Fibroblast of gingiva (primary cell): Measurements from ENCODE around the gene NARF.
"Not testable (repeated sequence)": the region's sequence is repeated elsewhere in the genome, so short reads cannot be mapped to it uniquely, and the experiment has no call there.

ENCODE experiments used
- DNase-seq: peaks from one replicate; pipeline ENCODE4 v3.0.0-alpha.2; 2011; ENCODE audit warnings: low read depth

Gene NARF

DNA sequence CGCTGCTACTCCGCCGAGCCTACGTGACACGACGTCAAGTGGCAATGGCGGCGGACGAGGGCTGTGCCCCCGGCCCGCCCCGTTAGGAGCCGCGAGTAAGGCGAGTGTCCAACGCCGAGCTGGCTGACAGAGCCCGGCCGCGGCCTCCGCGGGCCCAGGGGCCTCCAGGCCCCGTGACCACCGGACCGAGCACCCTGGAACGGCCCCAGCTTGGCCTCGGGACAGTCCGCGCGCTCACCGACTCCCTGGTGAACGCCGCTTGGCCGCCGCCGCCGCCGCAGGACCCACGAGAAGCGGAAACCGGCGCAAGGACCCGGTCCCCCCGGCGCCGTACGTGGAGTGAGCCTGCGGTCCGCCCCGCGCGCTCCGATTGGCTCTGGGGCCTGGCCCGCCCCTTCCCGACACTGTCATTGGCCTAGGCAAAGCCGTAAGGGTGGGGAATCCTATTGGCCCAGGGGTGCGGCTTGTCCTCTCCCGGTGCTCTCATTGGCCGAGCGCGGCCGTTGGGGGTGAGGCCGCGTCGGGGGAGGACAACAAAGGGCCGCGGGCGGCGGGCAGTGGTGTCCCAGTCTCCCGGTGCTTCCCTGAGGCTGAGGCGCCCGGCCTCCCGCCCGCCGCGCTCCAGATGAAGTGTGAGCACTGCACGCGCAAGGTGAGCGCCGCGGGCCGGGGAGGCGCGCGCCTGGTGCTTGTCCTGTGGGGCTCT, at the start of gene NARF:
TSS of gene NARF (plus strand) at position 563 of the 706 bp plus-strand sequence. CDS start at position 626, 63 bp downstream.
- DNase-seq, result peak; percentile 99

DNA sequence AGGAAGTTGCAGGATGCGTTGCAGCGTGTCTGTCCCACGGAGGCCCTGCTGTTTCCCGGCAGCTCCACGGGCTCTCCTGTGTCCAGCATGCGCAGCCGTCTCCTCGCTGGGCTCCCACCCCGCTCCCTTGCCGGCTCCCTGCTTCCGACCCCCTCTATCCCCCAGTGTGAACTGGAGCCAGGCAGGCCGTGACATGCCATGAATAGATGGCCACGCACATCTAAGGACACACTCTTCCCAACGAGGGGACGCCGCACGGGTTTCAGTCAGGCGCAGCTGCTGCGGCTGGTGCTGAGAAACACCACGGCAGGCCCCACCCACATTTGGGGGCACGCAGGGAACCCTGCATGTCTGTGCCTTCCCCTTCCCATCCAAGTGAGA, 49.6 kb upstream of the NARF start:
- DNase-seq, result no peak

- DNase-seq, result no peak
Measured at GRCh38 chr17:82410014-82410716, 48.4 kb upstream of the NARF start.

GRCh38 chr17:82411396-82412053, 47.0 kb upstream of the NARF start:
- no peak for DNase-seq

GRCh38 chr17:82412081-82412480, 46.5 kb upstream of the NARF start:
- DNase-seq, result not testable (repeated sequence)

DNA sequence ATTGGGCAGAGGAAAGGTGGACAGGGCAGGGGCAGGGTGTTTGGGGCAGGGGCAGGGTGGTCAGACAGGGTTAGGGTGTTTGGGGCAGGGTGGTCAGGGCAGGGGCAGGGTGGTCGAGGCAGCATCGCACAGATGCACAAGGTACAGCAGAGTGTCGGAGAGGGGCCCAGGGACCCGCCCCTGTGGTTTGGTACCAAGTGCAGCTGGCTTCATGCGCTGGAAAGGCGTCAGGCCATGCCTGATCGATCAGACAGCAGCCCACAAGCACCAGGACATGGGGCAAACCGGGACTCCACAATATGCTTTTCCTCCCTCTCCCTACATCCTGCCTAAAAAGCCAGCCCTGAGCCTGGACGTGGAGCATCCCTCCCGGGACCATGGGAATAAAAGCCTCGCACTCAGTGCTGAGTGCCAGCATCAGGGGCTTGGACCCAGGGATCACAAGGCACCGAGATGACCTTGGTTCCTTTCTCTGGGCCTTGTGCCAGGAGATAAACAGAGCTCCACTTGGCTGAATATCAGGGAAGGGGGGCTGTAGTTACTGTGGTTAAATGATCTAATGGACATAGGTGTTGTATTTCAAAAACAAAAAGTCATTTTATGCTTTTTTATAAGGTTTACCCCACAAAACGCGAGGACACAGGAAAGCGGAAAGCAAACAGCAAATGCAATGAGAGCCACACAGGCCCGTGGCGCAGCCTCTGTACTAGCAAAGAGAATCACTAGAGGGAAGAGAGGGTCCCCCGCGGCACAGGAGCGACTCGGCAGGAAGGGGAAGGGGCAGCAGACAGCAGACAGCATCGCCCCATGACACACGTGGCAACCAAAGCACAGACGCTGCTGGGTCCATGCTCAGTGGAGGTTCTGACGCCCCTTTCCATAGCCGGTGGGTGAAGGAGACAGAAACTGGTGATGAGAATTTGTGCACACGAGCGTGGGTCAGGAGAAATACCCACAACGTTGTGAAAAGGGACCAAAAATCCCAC, 45.7 kb upstream of the NARF start:
- no peak for DNase-seq

GRCh38 chr17:82414548-82415281, 43.8 kb upstream of the NARF start:
- peak; percentile 62 for DNase-seq

DNA sequence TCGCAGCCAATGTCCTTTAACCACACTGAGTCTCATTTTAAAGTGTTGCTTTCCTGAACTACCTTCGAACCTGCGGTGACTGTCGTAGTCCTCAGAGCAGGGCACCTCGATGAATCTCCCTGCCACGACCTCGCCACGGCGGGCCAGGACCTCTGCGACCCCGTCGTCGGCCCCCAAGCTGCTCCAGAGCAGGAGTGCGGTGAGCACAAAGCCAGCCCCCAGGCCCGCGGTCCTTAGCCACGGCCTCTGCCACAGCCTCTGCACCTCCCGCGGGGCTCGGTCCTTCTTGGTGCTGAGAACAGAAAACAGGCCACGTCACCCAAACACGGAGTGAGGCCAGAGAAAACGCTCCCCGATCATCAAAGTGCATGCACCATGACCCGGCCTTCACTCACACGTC, 43.2 kb upstream of the NARF start:
- no peak for DNase-seq

DNA sequence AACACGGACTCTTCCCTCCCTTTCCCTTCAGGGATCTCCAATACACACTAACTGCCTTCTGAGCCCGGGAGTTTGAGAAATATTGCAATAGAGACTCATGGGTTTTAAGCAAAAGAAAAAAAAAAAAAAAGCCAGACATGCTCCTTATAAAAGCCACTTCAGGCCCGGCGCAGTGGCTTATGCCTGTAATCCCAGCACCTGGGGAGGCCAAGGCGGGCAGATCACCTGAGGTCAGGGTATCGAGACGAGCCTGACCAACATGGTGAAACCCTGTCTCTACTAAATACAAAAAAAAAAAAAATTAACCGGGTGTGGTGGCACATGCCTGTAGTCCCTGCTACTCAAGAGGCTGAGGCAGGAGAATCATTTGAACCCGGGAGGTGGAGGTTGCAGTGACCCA, 42.8 kb upstream of the NARF start:
- no peak for DNase-seq

- DNase-seq, result no peak
Measured at GRCh38 chr17:82416264-82416663, 42.3 kb upstream of the NARF start.

- no peak for DNase-seq
Measured at GRCh38 chr17:82416771-82417170, 41.8 kb upstream of the NARF start.

DNA sequence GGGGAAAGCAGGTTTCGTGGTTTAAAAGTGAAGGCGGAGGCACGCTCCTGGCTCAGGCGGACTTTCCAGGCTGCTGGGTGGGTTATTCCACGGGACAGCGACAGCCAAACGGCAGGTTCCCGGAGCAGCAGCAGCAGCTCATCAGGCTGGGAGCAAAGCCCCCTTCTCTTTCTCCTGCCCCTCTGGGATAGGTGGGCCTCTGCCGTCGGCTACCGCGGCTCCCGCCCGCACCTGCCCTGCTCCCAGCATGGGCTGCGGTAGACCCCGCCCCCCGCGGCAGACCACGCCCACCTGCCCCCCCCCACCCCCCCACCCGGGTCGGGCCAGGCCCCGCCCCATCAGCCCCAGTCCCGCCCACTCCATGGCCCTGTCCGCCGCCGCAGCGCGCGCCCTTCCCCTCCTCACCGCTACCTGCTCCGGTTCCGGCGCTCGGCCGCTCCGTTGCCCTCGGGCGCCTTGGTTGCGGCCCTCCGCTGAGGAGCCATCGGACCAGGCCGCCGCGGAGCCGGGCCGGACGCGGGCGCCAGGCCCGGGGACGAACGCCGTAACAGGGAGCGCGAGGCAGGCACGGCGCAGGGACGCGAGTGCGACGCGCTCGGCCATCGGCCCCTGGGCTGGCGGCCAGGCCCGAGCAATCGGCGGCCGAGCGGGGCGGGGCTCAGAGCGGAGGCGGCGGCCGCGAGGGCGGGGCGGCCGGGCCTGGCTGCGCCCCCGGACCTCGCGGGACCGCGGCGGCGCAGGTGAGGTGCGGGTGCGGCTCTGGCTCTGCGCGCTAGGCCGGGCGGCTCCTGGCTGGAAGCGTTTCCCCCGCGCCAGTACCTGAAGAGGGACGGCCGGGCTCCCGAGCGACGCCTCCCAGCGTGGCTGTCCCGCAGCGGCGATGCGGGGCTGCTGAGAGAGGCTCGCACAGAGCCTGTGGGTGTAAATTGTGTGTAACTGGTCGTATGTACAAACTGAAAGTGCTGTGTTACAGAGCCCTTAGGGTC, 40.2 kb upstream of the NARF start, which contains the start of the genes HEXD and OGFOD3:
TSS of gene HEXD (plus strand) at position 347 of the 986 bp plus-strand sequence. CDS start 1,453 bp downstream, outside the sequence.
TSS of gene OGFOD3 (minus strand) at position 586 of the 986 bp plus-strand sequence. CDS start at position 485, 101 bp downstream.
- DNase-seq, result peak; percentile 77

DNA sequence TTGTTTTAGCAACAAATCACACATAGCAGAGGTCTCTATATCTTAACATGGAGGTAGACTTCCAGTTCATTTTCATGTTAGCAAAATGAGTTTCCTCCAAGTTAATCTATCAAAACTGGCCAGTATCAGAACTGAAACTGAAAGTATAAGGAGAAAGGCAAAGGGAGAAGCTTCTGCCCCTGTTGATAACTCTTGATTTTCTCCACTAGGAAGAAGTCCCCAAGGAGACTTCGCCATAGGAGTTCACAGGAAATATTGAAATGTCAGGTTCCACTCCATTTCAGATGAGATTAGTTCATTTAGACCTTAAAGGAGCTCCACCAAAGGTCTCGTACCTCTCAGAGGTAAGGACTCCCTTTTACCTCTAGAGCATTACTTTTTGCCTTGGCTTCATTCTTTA, 39.0 kb upstream of the NARF start:
- no peak for DNase-seq

- DNase-seq, result peak; percentile 37
Measured at GRCh38 chr17:82424001-82424862, 34.3 kb upstream of the NARF start.

- DNase-seq, result no peak
Measured at GRCh38 chr17:82424863-82425159, 33.7 kb upstream of the NARF start.

GRCh38 chr17:82428546-82428945, 30.0 kb upstream of the NARF start:
- DNase-seq, result no peak

- DNase-seq, result no peak
Measured at GRCh38 chr17:82429824-82430223, 28.7 kb upstream of the NARF start.

DNA sequence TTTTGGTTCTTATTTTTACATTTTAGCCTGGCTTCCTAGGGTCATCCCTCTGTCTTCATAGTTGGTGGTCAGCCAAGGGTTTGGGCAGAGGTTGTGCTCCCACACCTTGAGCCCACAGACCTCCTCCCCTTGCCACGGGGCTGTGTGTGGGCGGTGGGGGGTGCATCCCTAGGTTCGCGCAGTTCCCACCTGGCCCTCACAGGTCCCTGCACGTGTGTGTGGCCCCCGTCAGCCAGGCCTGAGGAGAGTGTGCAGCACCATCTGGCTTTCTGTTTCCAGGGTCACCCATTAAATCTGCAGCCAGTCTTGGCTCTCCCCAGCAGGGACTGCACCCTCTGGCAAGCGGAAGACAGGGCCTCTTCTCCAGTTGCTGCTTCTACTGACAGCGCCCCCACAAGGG, 26.5 kb upstream of the NARF start:
- no peak for DNase-seq
